SU-DHL-6 (cell line): ENCODE measurements around the gene RBMXL2.

ENCODE experiments used
- EZH2phosphoT487 ChIP-seq: fragments of 200-600 bp; sonication (generic), shearing (Covaris generic); conservative IDR thresholded peaks from 2 replicates; pipeline ENCODE4 v1.6.1; 2018; ENCODE audit warnings: mild to moderate bottlenecking, antibody characterized with exemption, low read length, moderate library complexity, mixed read lengths
- TF ChIP-seq, protein P1 (sequence below): fragments of 200-600 bp; sonication (generic); IDR thresholded peaks from one replicate; pipeline ENCODE4 v1.5.1; 2017; ENCODE audit warnings: antibody characterized with exemption, mild to moderate bottlenecking, low read length, moderate library complexity; ENCODE audit not compliant: insufficient read depth, poor library complexity, severe bottlenecking

DNA sequence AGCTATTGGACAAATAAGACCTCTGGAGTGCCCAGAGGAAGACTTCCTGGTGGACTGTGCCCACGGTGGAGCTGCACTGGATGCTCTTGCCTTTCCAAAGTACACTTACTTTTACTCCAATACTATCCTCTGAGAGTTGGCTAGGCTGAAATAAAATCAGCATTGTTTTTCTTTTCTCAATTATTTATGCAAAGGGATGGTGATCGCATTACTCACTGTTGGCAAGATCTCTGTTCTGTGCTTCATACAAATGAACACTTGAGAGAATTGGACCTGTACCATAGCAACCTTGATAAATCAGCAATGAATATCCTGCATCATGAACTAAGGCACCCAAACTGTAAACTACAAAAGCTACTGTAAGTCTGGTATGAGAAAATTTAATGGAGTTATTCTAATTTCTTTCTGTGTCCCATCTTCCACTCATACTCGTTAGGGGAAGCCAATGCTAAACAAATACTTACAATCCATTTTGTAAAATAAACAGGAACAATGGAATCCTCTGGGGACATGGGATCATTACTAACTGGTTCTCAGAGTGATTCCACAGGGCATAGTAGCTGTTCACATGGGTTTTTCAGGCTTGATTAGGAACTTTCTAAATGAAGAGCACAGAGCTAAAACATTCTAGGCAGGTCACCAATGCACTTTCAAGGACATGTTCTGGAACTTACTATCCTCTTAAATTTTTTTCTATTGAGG lies 42.2 kb upstream of the RBMXL2 start:
- TF ChIP-seq, protein P1, sequence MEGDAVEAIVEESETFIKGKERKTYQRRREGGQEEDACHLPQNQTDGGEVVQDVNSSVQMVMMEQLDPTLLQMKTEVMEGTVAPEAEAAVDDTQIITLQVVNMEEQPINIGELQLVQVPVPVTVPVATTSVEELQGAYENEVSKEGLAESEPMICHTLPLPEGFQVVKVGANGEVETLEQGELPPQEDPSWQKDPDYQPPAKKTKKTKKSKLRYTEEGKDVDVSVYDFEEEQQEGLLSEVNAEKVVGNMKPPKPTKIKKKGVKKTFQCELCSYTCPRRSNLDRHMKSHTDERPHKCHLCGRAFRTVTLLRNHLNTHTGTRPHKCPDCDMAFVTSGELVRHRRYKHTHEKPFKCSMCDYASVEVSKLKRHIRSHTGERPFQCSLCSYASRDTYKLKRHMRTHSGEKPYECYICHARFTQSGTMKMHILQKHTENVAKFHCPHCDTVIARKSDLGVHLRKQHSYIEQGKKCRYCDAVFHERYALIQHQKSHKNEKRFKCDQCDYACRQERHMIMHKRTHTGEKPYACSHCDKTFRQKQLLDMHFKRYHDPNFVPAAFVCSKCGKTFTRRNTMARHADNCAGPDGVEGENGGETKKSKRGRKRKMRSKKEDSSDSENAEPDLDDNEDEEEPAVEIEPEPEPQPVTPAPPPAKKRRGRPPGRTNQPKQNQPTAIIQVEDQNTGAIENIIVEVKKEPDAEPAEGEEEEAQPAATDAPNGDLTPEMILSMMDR, result no peak
- TF ChIP-seq EZH2phosphoT487, result no peak
